ENCODE data around the gene NBAS. TPM values are rescaled to one million over a fixed set of nuclear protein-coding genes. Genes with fewer than 3 reads are reported as not detected.
"Not testable (repeated sequence)": the region's sequence is repeated elsewhere in the genome, so short reads cannot be mapped to it uniquely, and the experiment has no call there.

The NBAS gene
- total RNA-seq, 2 experiments from 2014 or later: 28.2 to 31.8 TPM

DNA sequence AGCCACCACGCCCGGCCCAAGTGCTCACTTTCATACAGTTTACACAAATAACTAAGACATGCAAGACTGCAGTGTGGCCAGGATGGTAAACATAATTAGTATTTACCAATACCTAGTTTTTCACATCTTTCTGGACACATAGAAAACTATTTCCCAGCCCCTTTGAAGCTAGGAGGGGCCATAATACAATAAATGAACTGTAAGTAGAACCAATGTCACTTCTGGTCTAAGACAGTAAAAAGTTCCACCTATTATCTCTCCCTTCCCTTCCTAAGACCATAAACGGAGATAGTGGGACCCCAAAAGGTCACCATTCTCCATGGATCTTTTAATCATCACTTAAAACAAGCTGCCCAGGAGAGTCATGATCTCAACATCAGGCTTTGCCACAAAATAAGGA is 51.0 kb downstream of the NBAS start:
- Mint-ChIP-seq H3K4me3 (no peak overlapping the region), H3K9me3 (ENCODE audit: insufficient read depth) (no peaks in the 10 kb centered on the region), H3K36me3 (ENCODE audit: low read depth) (peaks cover 25% of the 10 kb centered on the region), H3K4me1 (ENCODE audit: low read depth) (peaks cover 6% of the 10 kb centered on the region), H3K27ac (no peak overlapping the region), H3K27me3 (ENCODE audit: low read depth) (no peaks in the 10 kb centered on the region)
- ChIA-PET POLR2A (interaction anchor here (0.7 kb wide), 1 partner anchor 23 kb away, joined by 4 read pairs; no protein-coding TSS in a partner anchor), CTCF (no interaction called here)
- DNase-seq (no peak), ATAC-seq (no peak)

DNA sequence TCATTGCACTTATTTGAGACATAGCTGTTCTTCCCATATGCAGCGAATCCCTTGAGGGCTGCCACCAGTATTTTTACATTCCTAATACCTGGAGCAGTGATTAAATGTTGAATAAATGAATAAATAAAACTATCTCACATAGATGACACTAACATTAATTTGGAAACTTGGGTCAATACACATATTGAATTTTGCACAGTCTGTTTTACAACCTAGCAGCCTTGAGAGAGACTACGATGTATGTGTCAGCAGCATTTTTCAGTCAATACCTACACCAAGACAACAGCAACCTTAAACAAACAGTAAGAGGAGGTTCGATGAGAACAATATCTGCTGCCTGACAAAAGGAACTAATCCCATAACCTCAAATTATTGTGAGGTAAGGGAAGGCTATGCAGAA is 53.4 kb downstream of the NBAS start:
- Mint-ChIP-seq H3K27ac (no peak overlapping the region), H3K4me3 (no peak overlapping the region), H3K36me3 (ENCODE audit: low read depth) (peaks cover 31% of the 10 kb centered on the region), H3K9me3 (ENCODE audit: insufficient read depth) (no peaks in the 10 kb centered on the region), H3K27me3 (ENCODE audit: low read depth) (no peaks in the 10 kb centered on the region), H3K4me1 (ENCODE audit: low read depth) (peaks cover 7% of the 10 kb centered on the region)
- ChIA-PET POLR2A (no interaction called here), CTCF (no interaction called here)
- DNase-seq (no peak), ATAC-seq (no peak)

DNA sequence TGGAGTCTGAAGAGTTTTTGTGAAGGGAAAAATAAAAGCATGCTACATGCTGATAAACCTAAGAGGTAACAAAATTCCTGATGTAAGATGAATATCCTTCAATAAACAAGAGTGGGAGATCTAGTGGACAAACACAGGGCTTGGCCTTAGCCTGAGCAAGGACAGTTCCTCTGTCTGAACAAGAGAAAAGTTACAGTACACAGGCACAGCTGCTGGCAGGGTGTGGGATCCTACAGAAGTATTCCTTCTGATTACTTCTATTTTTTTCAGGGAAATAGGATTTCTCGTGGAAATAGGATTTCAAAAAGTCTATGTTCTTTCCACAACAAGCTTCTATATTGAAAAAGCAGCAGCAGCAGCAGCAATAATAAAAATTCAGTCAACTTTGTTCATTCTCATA is 54.1 kb downstream of the NBAS start:
- Mint-ChIP-seq H3K27me3 (ENCODE audit: low read depth) (no peaks in the 10 kb centered on the region), H3K9me3 (ENCODE audit: insufficient read depth) (no peaks in the 10 kb centered on the region), H3K27ac (no peak overlapping the region), H3K36me3 (ENCODE audit: low read depth) (peaks cover 36% of the 10 kb centered on the region), H3K4me1 (ENCODE audit: low read depth) (peaks cover 7% of the 10 kb centered on the region), H3K4me3 (no peak overlapping the region)
- ATAC-seq: no peak
- no peak for DNase-seq
- CTCF ChIA-PET: no interaction called here
- POLR2A ChIA-PET: no interaction called here

DNA sequence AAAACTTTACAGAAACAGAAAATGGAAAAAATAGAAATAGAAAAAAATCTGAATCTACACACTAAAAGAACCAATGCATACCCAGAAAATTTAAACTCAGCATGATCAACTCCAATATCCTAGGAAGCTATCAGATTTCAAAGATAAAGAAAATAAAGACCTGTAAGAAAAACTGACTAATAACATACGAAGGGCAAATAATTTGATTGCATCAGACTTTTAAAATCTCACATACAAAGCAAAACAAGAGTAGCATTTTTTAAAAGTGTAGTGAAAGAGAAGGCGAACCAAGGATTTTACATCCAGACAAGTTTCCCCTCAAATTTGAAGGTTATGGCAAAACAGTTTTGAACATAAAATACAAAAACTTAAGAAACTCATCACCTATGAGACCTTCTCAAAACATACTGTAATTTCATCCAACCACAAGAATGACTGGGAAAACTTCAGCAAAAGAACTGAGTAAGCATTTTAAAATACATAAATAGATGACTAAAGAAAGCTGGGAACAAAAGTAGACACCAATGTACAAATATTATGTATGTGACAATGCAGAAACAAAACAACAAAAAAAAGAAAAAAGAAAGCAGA is 54.8 kb downstream of the NBAS start:
- Mint-ChIP-seq H3K4me1 (ENCODE audit: low read depth) (peaks cover 7% of the 10 kb centered on the region), H3K27me3 (ENCODE audit: low read depth) (no peaks in the 10 kb centered on the region), H3K36me3 (ENCODE audit: low read depth) (peaks cover 37% of the 10 kb centered on the region), H3K4me3 (no peak overlapping the region), H3K9me3 (ENCODE audit: insufficient read depth) (no peaks in the 10 kb centered on the region), H3K27ac (no peak overlapping the region)
- CTCF ChIA-PET: no interaction called here
- ATAC-seq: no peak
- POLR2A ChIA-PET: no interaction called here
- DNase-seq: no peak

DNA sequence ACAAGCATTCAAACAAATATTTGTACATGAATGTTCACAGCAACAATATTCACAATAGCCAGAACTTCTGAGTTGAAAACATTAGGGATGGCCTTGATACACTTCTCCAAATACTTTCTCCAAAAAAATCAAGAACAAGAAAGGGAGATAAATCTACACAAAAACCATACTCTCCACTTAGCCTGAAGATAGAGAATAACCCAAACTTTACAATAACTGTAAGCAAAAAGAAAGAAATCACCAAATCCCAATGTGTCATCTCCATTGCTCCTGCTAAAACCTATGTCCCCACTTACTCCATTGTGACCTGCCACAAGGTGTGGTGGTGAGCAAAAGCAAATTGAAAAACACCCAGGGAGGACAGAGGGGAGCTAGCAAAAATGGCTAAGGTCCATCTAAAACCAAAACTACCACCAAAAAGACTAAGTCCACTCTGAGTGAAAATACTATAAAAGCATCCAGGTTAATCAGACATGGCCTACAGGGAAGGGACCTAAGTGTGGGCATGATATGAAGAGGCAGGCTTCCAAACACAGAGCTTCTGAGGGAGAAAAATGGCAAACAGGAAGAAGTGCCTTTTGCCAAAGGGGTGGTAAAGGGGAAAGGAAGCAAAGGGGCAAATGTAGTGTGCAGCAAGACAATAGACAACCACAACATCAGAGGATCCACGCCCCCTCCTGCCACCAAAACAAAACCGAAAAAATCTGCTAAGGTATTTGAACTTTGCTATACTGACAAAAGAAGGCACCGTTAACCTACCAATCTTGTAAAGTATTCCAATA is 56.1 kb downstream of the NBAS start:
- H3K36me3 Mint-ChIP-seq (ENCODE audit: low read depth): peaks cover 34% of the 10 kb centered on the region

GRCh38 chr2:15499251-15499650 is 61.9 kb downstream of the NBAS start:
- ATAC-seq; H3K4me1 Mint-ChIP-seq (ENCODE audit: low read depth); H3K4me3 Mint-ChIP-seq; POLR2A ChIA-PET; H3K9me3 Mint-ChIP-seq (ENCODE audit: insufficient read depth); CTCF ChIA-PET; H3K27ac Mint-ChIP-seq; DNase-seq; H3K27me3 Mint-ChIP-seq (ENCODE audit: low read depth): not testable (repeated sequence)
- H3K36me3 Mint-ChIP-seq (ENCODE audit: low read depth): peaks cover 36% of the 10 kb centered on the region

More for the DNA sequence above, 56.1 kb downstream of the NBAS start:
- Mint-ChIP-seq H3K4me3 (no peak overlapping the region), H3K4me1 (ENCODE audit: low read depth) (peaks cover 7% of the 10 kb centered on the region), H3K27ac (no peak overlapping the region), H3K27me3 (ENCODE audit: low read depth) (no peaks in the 10 kb centered on the region), H3K9me3 (ENCODE audit: insufficient read depth) (no peaks in the 10 kb centered on the region)
- no peak for ATAC-seq
- ChIA-PET POLR2A (interaction anchor here (0.7 kb wide), 1 partner anchor 142 kb away, joined by 3 read pairs; no protein-coding TSS in a partner anchor), CTCF (interaction anchor here (0.7 kb wide), 1 partner anchor 86 kb away, joined by 3 read pairs; no protein-coding TSS in a partner anchor)
- no peak for DNase-seq

- CTCF ChIA-PET: no interaction called here
Observed at GRCh38 chr2:15498554-15498953, 62.6 kb downstream of the NBAS start.

GRCh38 chr2:15494877-15495276 is 66.3 kb downstream of the NBAS start:
- Mint-ChIP-seq H3K27me3 (ENCODE audit: low read depth) (no peaks in the 10 kb centered on the region), H3K9me3 (ENCODE audit: insufficient read depth) (peaks cover 5% of the 10 kb centered on the region), H3K4me1 (ENCODE audit: low read depth) (no peaks in the 10 kb centered on the region), H3K27ac (no peak overlapping the region), H3K36me3 (ENCODE audit: low read depth) (peaks cover 28% of the 10 kb centered on the region), H3K4me3 (no peak overlapping the region)
- CTCF ChIA-PET: no interaction called here
- ATAC-seq (no peak), DNase-seq (no peak)
- POLR2A ChIA-PET: no interaction called here

More at GRCh38 chr2:15498554-15498953, 62.6 kb downstream of the NBAS start:
- ATAC-seq (no peak), DNase-seq (no peak)
- Mint-ChIP-seq H3K4me3 (no peak overlapping the region), H3K27me3 (ENCODE audit: low read depth) (no peaks in the 10 kb centered on the region), H3K9me3 (ENCODE audit: insufficient read depth) (peaks cover 5% of the 10 kb centered on the region), H3K4me1 (ENCODE audit: low read depth) (no peaks in the 10 kb centered on the region), H3K36me3 (ENCODE audit: low read depth) (peaks cover 34% of the 10 kb centered on the region), H3K27ac (no peak overlapping the region)
- POLR2A ChIA-PET: no interaction called here

DNA sequence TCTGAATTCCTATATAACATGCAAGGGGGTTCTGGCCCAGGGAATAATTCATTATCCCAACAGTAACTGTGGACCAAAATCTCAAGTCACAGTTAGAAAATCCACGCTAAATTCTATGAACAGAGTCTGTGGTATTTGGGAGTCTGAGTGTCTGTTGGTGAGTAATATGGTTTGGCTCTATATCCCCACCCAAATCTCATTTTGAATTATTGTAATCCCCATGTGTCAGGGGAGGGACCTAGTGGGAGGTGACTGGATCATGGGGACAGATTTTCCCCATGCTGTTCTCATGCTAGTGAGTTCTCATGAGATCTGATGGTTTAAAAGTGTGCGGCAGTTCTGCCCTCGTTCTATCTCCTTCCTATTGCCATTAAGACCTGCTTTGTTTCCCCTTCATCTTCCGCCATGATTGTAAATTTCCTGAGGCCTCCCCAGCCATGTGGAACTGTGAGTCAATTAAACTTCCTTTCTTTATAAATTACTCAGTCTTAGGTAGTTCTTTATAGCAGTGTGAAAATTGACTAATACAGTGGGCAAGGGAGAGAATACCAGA is 68.3 kb downstream of the NBAS start:
- Mint-ChIP-seq H3K27ac (no peak overlapping the region), H3K4me3 (no peak overlapping the region), H3K36me3 (ENCODE audit: low read depth) (peaks cover 16% of the 10 kb centered on the region), H3K27me3 (ENCODE audit: low read depth) (no peaks in the 10 kb centered on the region), H3K9me3 (ENCODE audit: insufficient read depth) (no peaks in the 10 kb centered on the region), H3K4me1 (ENCODE audit: low read depth) (no peaks in the 10 kb centered on the region)
- DNase-seq: no peak
- ATAC-seq: no peak
- ChIA-PET POLR2A (no interaction called here), CTCF (no interaction called here)

- H3K36me3 Mint-ChIP-seq (ENCODE audit: low read depth): peaks cover 17% of the 10 kb centered on the region
- ATAC-seq (no peak), DNase-seq (no peak)
- H3K27ac Mint-ChIP-seq: no peak overlapping the region
- no peaks in the 10 kb centered on the region for H3K4me1 Mint-ChIP-seq (ENCODE audit: low read depth)
- H3K9me3 Mint-ChIP-seq (ENCODE audit: insufficient read depth): no peaks in the 10 kb centered on the region
- ChIA-PET POLR2A (no interaction called here), CTCF (no interaction called here)
- H3K4me3 Mint-ChIP-seq: no peak overlapping the region
- H3K27me3 Mint-ChIP-seq (ENCODE audit: low read depth): no peaks in the 10 kb centered on the region
Observed at GRCh38 chr2:15486770-15487169, 74.4 kb downstream of the NBAS start.

DNA sequence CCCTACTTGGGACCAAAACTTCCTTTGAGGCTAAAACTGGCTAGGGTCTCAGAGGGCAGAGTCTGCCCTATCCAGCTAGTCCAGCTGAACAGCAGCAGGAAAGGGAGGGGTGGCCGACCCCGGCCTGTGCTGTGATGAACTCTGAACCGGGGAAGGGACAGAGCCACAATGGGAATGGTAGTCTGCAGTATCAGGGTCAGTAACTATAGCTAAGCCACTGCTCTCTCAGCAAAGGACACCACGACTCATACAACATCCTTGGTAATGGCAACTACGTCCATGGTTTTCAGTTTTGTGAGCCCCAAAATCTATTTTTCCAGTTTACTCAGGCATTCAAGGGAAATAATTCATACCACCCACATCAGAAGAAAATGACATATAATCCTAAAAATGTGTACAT is 75.2 kb downstream of the NBAS start:
- Mint-ChIP-seq H3K36me3 (ENCODE audit: low read depth) (peaks cover 22% of the 10 kb centered on the region), H3K27ac (no peak overlapping the region), H3K4me1 (ENCODE audit: low read depth) (no peaks in the 10 kb centered on the region), H3K9me3 (ENCODE audit: insufficient read depth) (no peaks in the 10 kb centered on the region), H3K4me3 (no peak overlapping the region), H3K27me3 (ENCODE audit: low read depth) (no peaks in the 10 kb centered on the region)
- ChIA-PET POLR2A (no interaction called here), CTCF (no interaction called here)
- DNase-seq (no peak), ATAC-seq (no peak)

GRCh38 chr2:15481000-15481399 is 80.1 kb downstream of the NBAS start:
- Mint-ChIP-seq H3K4me1 (ENCODE audit: low read depth) (no peaks in the 10 kb centered on the region), H3K27me3 (ENCODE audit: low read depth) (no peaks in the 10 kb centered on the region), H3K9me3 (ENCODE audit: insufficient read depth) (no peaks in the 10 kb centered on the region), H3K36me3 (ENCODE audit: low read depth) (peaks cover 22% of the 10 kb centered on the region), H3K27ac (no peak overlapping the region), H3K4me3 (no peak overlapping the region)
- CTCF ChIA-PET: no interaction called here
- ATAC-seq: no peak
- POLR2A ChIA-PET: interaction anchor here (0.7 kb wide), 1 partner anchor 1071 kb away, joined by 4 read pairs; no protein-coding TSS in a partner anchor
- DNase-seq: no peak
